Muscle of leg (tissue), 11 donors: Measurements from ENCODE around the gene DDX19B. TPM values are rescaled to one million over a fixed set of nuclear protein-coding genes. Genes with fewer than 3 reads are reported as not detected.
A peak's percentile ranks its signal among the peaks of the same experiment; 100 is the strongest.
"Not testable (repeated sequence)": the region's sequence is repeated elsewhere in the genome, so short reads cannot be mapped to it uniquely, and the experiment has no call there.

Source experiments
- DNase-seq: peaks from one replicate; pipeline ENCODE4 v3.0.0; 2013
- H3K27ac ChIP-seq: one replicate; pipeline ENCODE4 v1.5.1; 2013; ENCODE audit warnings: mild to moderate bottlenecking, low read length, control low read depth
- H3K27me3 ChIP-seq: one replicate; pipeline ENCODE4 v1.6.1; 2013; ENCODE audit warnings: low read length; ENCODE audit not compliant: control insufficient read depth, insufficient read depth
- H3K36me3 ChIP-seq: one replicate; pipeline ENCODE4 v1.6.1; 2013; ENCODE audit warnings: low read length; ENCODE audit not compliant: control insufficient read depth, insufficient read depth
- H3K4me1 ChIP-seq: one replicate; pipeline ENCODE4 v1.6.1; 2013; ENCODE audit warnings: low read length; ENCODE audit not compliant: control insufficient read depth, insufficient read depth
- H3K4me3 ChIP-seq: one replicate; pipeline ENCODE4 v1.5.1; 2013; ENCODE audit warnings: low read length, control low read depth
- H3K9me3 ChIP-seq: replicated peaks from 2 replicates; pipeline ENCODE4 v1.6.1; 2013; ENCODE audit warnings: low read depth, low read length; ENCODE audit not compliant: control insufficient read depth
- WGBS: methylation state at CpG from one replicate; pipeline ENCODE4 v1.1.5; 2013; ENCODE audit warnings: missing lambda C conversion rate; ENCODE audit not compliant: insufficient coverage; 5-methylcytosine and 5-hydroxymethylcytosine counted together
- polyA plus RNA-seq, 8 donors: library from polyadenylated mRNA; unstranded; fragments of 120-200 nt; gene quantifications; one replicate each; pipeline versions ENCODE4 v1.2.1 to v1.2.3, GENCODE V29; 2013; ENCODE audit warnings: inconsistent platforms in 1 of 8, low replicate concordance in 1 of 8; ENCODE audit not compliant: insufficient read length in 8 of 8, insufficient read depth in 1 of 8
- total RNA-seq: library from RNA; stranded (reverse); fragments of 120-200 nt; gene quantifications from one replicate; pipeline ENCODE4 v1.2.4, GENCODE V29; 2013

Gene DDX19B
- total and polyA plus RNA-seq, 9 donors = 19.1 to 27.5 (median 21.8) TPM

GRCh38 chr16:70276392-70276791 is 22.6 kb upstream of the DDX19B start:
- DNase-seq = no peak
- Histone ChIP-seq H3K4me3 (no peak overlapping the region), H3K4me1 (no peaks in the 10 kb centered on the region), H3K9me3 (no peaks in the 10 kb centered on the region), H3K36me3 (peaks cover 66% of the 10 kb centered on the region), H3K27me3 (no peaks in the 10 kb centered on the region), H3K27ac (no peak overlapping the region)
- WGBS = 100% methylated on average over 1 of the region's 1 CpG

GRCh38 chr16:70287304-70287971 is 11.5 kb upstream of the DDX19B start:
- WGBS = 95% methylated on average over 8 of the region's 17 CpGs
- DNase-seq, H3K4me3 ChIP-seq, H3K27ac ChIP-seq, H3K27me3 ChIP-seq, H3K9me3 ChIP-seq: not testable (repeated sequence)
- Histone ChIP-seq H3K4me1 (peaks cover 10% of the 10 kb centered on the region), H3K36me3 (peaks cover 22% of the 10 kb centered on the region)

- Histone ChIP-seq H3K4me3 (peak within 1 kb of the TSS; percentile 91), H3K9me3 (no peaks in the 10 kb centered on the region), H3K36me3 (peaks cover 9% of the 10 kb centered on the region), H3K27me3 (no peaks in the 10 kb centered on the region), H3K4me1 (peaks cover 10% of the 10 kb centered on the region), H3K27ac (peak within 1 kb of the TSS; percentile 97)
- under 1% methylated on average over 37 of the region's 53 CpGs for WGBS
- DNase-seq = peak; percentile 100
Observed at GRCh38 chr16:70289229-70290094, 9.5 kb upstream of the DDX19B start, which contains the start of gene AARS1. AARS1 (minus strand) TSS chr16:70289506; CDS start chr16:70282763, 6,743 bp downstream.

- peaks cover 10% of the 10 kb centered on the region for H3K4me1 ChIP-seq
- DNase-seq = no peak
- no peaks in the 10 kb centered on the region for H3K9me3 ChIP-seq
- H3K4me3 ChIP-seq = no peak overlapping the region
- H3K27ac ChIP-seq = no peak overlapping the region
- H3K36me3 ChIP-seq = no peaks in the 10 kb centered on the region
- H3K27me3 ChIP-seq = no peaks in the 10 kb centered on the region
Observed at GRCh38 chr16:70290949-70291519, 8.0 kb upstream of the DDX19B start.

- no CpG with 5 or more reads among the region's 11 CpGs for WGBS
Observed at GRCh38 chr16:70292148-70292547, 6.8 kb upstream of the DDX19B start.

GRCh38 chr16:70294385-70295025 is 4.5 kb upstream of the DDX19B start:
- Histone ChIP-seq H3K27ac (no peak overlapping the region), H3K4me1 (peaks cover 8% of the 10 kb centered on the region), H3K4me3 (no peak overlapping the region), H3K36me3 (no peaks in the 10 kb centered on the region), H3K9me3 (no peaks in the 10 kb centered on the region), H3K27me3 (no peaks in the 10 kb centered on the region)
- WGBS = 89% methylated on average over 26 of the region's 28 CpGs
- no peak for DNase-seq

More at GRCh38 chr16:70292148-70292547, 6.8 kb upstream of the DDX19B start:
- not testable (repeated sequence) for H3K9me3 ChIP-seq, H3K27ac ChIP-seq, H3K27me3 ChIP-seq, H3K36me3 ChIP-seq, DNase-seq, H3K4me3 ChIP-seq
- H3K4me1 ChIP-seq = peaks cover 10% of the 10 kb centered on the region

GRCh38 chr16:70295634-70296033 is 3.4 kb upstream of the DDX19B start:
- Histone ChIP-seq H3K27ac (no peak overlapping the region), H3K4me3 (no peak overlapping the region), H3K4me1 (peaks cover 7% of the 10 kb centered on the region), H3K36me3 (no peaks in the 10 kb centered on the region), H3K9me3 (no peaks in the 10 kb centered on the region), H3K27me3 (no peaks in the 10 kb centered on the region)
- no peak for DNase-seq

GRCh38 chr16:70301121-70301520 is 2.1 kb downstream of the DDX19B start:
- Histone ChIP-seq H3K9me3 (peaks cover 2% of the 10 kb centered on the region), H3K4me3 (no peak overlapping the region), H3K4me1 (peaks cover 7% of the 10 kb centered on the region), H3K36me3 (no peaks in the 10 kb centered on the region), H3K27me3 (no peaks in the 10 kb centered on the region), H3K27ac (no peak overlapping the region)
- no peak for DNase-seq
- WGBS = no CpG with 5 or more reads among the region's 1 CpG

GRCh38 chr16:70302745-70303144 is 3.8 kb downstream of the DDX19B start:
- H3K4me1 ChIP-seq = peaks cover 7% of the 10 kb centered on the region
- no CpG with 5 or more reads among the region's 1 CpG for whole genome bisulfite sequencing
- H3K9me3 ChIP-seq = peaks cover 2% of the 10 kb centered on the region
- DNase-seq = no peak
- H3K27ac ChIP-seq = no peak overlapping the region
- no peak overlapping the region for H3K4me3 ChIP-seq
- no peaks in the 10 kb centered on the region for H3K36me3 ChIP-seq
- no peaks in the 10 kb centered on the region for H3K27me3 ChIP-seq
